B cell (primary cell): ENCODE data around the gene ATP9A. TPM values are rescaled to one million over a fixed set of nuclear protein-coding genes. Genes with fewer than 3 reads are reported as not detected.

Source experiments
- ATAC-seq: fragments of 200-7000 bp; cut with Tn5 transposase; one replicate; pipeline ENCODE4 v1.10.0; 2021; ENCODE audit warnings: low read depth, mild to moderate bottlenecking, moderate number of reproducible peaks, moderate library complexity
- CTCF ChIA-PET: fragments of 350-600 bp; sonication (Branson Sonifier 250); formaldehyde crosslinking; loops from one replicate; lab custom pipeline; 2021; ENCODE audit warnings: antibody characterized with exemption, inconsistent platforms; lab: Charles Lee
- POLR2A ChIA-PET: fragments of 350-600 bp; sonication (Branson Sonifier 250); formaldehyde crosslinking; loops from one replicate; lab custom pipeline; 2021; ENCODE audit warnings: antibody characterized with exemption; lab: Charles Lee
- DNase-seq: peaks from one replicate; pipeline ENCODE4 v3.0.0; 2013
- H2AFZ ChIP-seq: 2 replicates; pipeline ENCODE4 v1.6.1; 2012; ENCODE audit warnings: mild to moderate bottlenecking, low read depth, low read length; ENCODE audit not compliant: insufficient read depth, poor library complexity, severe bottlenecking
- H3K27ac ChIP-seq, 2 donors: 1 replicate in 1 of 2; 2 replicates in 1 of 2; pipeline ENCODE4 v1.5.1; 2012 to 2013; ENCODE audit warnings: low read length in 2 of 2, mild to moderate bottlenecking in 2 of 2, moderate library complexity in 1 of 2
- H3K27me3 ChIP-seq, 4 experiments: fragments of 200-600 bp in 1 of 4; sonication (generic) in 1 of 4; replicated peaks in 1 of 4; 1 replicate in 2 of 4; 2 replicates in 2 of 4; pipeline versions ENCODE4 v1.6.1 to v1.7.0; 2013 to 2016; ENCODE audit warnings: low read length in 3 of 4, mild to moderate bottlenecking in 2 of 4, mixed read lengths in 1 of 4, moderate library complexity in 1 of 4; ENCODE audit not compliant: insufficient read depth in 4 of 4, control insufficient read depth in 3 of 4; ENCODE audit errors: control extremely low read depth in 1 of 4
- H3K36me3 ChIP-seq, 2 experiments: replicated peaks in 1 of 2; 1 replicate in 1 of 2; 2 replicates in 1 of 2; pipeline versions ENCODE4 v1.6.1 to v1.7.1; 2013; ENCODE audit warnings: low read length in 1 of 2; ENCODE audit not compliant: insufficient read depth in 2 of 2, control insufficient read depth in 1 of 2; ENCODE audit errors: control extremely low read depth in 1 of 2, extremely low read depth in 1 of 2
- H3K4me1 ChIP-seq, 2 donors: fragments of 200-600 bp in 1 of 2; sonication (generic) in 1 of 2; 1 replicate in 1 of 2; 2 replicates in 1 of 2; pipeline versions ENCODE4 v1.5.1 to v1.6.1; 2013 to 2017; ENCODE audit warnings: low read length in 2 of 2; ENCODE audit not compliant: control insufficient read depth in 2 of 2, insufficient read depth in 2 of 2
- H3K4me2 ChIP-seq: replicated peaks from 2 replicates; pipeline ENCODE3; 2012; ENCODE audit warnings: mild to moderate bottlenecking, low read depth, low read length; ENCODE audit not compliant: poor library complexity, severe bottlenecking
- H3K4me3 ChIP-seq, 5 experiments: fragments of 200-600 bp in 1 of 5; sonication (generic) in 1 of 5; 1 replicate in 3 of 5; 2 replicates in 2 of 5; pipeline versions ENCODE4 v1.5.1 to v1.7.0; 2011 to 2016; ENCODE audit warnings: low read length in 4 of 5, mild to moderate bottlenecking in 4 of 5, low read depth in 2 of 5, control low read depth in 1 of 5, moderate library complexity in 1 of 5; ENCODE audit not compliant: insufficient read depth in 1 of 5; ENCODE audit errors: control extremely low read depth in 1 of 5, extremely low read depth in 1 of 5
- H3K79me2 ChIP-seq: fragments of 200-600 bp; sonication (generic); one replicate; pipeline ENCODE4 v1.6.0; 2016; ENCODE audit warnings: low read length; ENCODE audit not compliant: control insufficient read depth, insufficient read depth
- H3K9ac ChIP-seq: fragments of 200-600 bp; sonication (generic); 2 replicates; pipeline ENCODE4 v1.6.1; 2017; ENCODE audit warnings: mild to moderate bottlenecking, low read length, moderate library complexity
- H3K9me3 ChIP-seq, 3 donors: one replicate each; pipeline versions ENCODE4 v1.6.1 to v1.7.1; 2013; ENCODE audit warnings: low read length in 2 of 3; ENCODE audit not compliant: control insufficient read depth in 2 of 3, insufficient read depth in 1 of 3; ENCODE audit errors: control extremely low read depth in 1 of 3
- H4K20me1 ChIP-seq: 2 replicates; pipeline ENCODE4 v1.6.0; 2012; ENCODE audit warnings: mild to moderate bottlenecking, low read length; ENCODE audit not compliant: insufficient read depth, control insufficient read depth, poor library complexity, severe bottlenecking
- H3K27ac Mint-ChIP-seq: one replicate; pipeline ENCODE4 v1.8.0; 2021; ENCODE audit warnings: mixed read lengths
- H3K27me3 Mint-ChIP-seq: one replicate; pipeline ENCODE4 v1.8.0; 2021; ENCODE audit warnings: mixed read lengths
- H3K4me1 Mint-ChIP-seq: one replicate; pipeline ENCODE4 v1.8.0; 2021; ENCODE audit warnings: mixed read lengths
- H3K4me3 Mint-ChIP-seq: one replicate; pipeline ENCODE4 v1.8.0; 2021; ENCODE audit warnings: mixed read lengths
- H3K9me3 Mint-ChIP-seq: one replicate; pipeline ENCODE4 v1.8.0; 2022; ENCODE audit warnings: mixed read lengths; ENCODE audit not compliant: insufficient read depth
- EZH2 ChIP-seq: IDR thresholded peaks from 2 replicates; pipeline ENCODE4 v1.6.1; 2012; ENCODE audit warnings: borderline replicate concordance, low read depth, mild to moderate bottlenecking, moderate library complexity, low read length; ENCODE audit not compliant: insufficient read depth, poor library complexity, severe bottlenecking
- WGBS: methylation state at CpG from one replicate; pipeline ENCODE4 v1.1.5; 2013; ENCODE audit warnings: missing lambda C conversion rate; ENCODE audit not compliant: insufficient coverage; 5-methylcytosine and 5-hydroxymethylcytosine counted together
- intact Hi-C: fragments of 100-400 bp; cut with micrococcal nuclease; formaldehyde crosslinking; loops from one replicate; pipeline ENCODE4 v1.10.0; 2022
- polyA plus RNA-seq: library from polyadenylated mRNA; depleted of rRNA; stranded (reverse); fragments of >200 nt; gene quantifications from 2 replicates; pipeline ENCODE4 v1.2.3, GENCODE V29; 2012
- total RNA-seq, 2 donors: library from RNA; stranded (reverse); fragments of 120-200 nt in 1 of 2; gene quantifications; 1 replicate in 1 of 2; 2 replicates in 1 of 2; pipeline versions ENCODE4 v1.2.3 to v1.2.4, GENCODE V29; 2013 to 2022
- TF ChIP-seq, protein P1 (sequence below): fragments of 200-600 bp; IDR thresholded peaks from one replicate; pipeline ENCODE4 v1.8.0; 2022; ENCODE audit warnings: antibody characterized with exemption, mild to moderate bottlenecking

ATP9A gene
- total and polyA plus RNA-seq, 2 donors (not counting 1 experiment from before 2014, with no cell fraction given) = 0.13 to 0.22 TPM

DNA sequence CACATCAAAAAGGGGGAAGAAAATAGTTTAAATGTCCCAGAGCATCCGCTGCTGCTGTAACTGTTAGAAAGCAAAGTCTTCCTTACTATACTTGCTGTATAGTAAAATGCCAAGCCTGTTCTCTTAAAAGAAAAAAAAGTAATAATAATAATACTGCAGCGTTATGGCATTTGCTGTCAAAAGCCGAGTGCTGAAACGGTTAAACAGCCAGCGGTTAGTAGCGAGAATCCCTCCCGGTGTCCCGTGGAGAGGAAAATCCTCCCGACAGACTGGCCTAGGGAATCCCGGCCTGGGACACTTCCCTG, 206.2 kb downstream of the ATP9A start:
- Histone ChIP-seq H3K79me2 (no peaks in the 10 kb centered on the region), H3K4me3 (peak overlapping the region in 3 of 5 experiments; percentile 35 to 50 (median 42)), H4K20me1 (no peaks in the 10 kb centered on the region), H3K27ac (no peak overlapping the region), H3K9me3 (no peaks in the 10 kb centered on the region), H2AFZ (peak overlapping the region; percentile 57), H3K4me1 (peaks cover 25 to 31% of the 10 kb centered on the region in 2 donors), H3K4me2 (peak overlapping the region; percentile 79), H3K27me3 (peaks cover 0 to 80% (median 49%) of the 10 kb centered on the region in 4 experiments), H3K36me3 (no peaks in the 10 kb centered on the region), H3K9ac (peak overlapping the region; percentile 44)
- POLR2A ChIA-PET = interaction anchor here (0.7 kb wide), 1 partner anchor 21 kb away, joined by 6 read pairs; no protein-coding TSS in a partner anchor
- CTCF ChIA-PET = interaction anchor here (1.0 to 2.6 kb wide), 2 partner anchors 20 to 176 kb away, joined by 3 to 26 read pairs; partner anchors contain the start of gene NFATC2
- ATAC-seq = no peak
- peaks cover 24% of the 10 kb centered on the region for H3K4me1 Mint-ChIP-seq
- TF ChIP-seq, protein P1, sequence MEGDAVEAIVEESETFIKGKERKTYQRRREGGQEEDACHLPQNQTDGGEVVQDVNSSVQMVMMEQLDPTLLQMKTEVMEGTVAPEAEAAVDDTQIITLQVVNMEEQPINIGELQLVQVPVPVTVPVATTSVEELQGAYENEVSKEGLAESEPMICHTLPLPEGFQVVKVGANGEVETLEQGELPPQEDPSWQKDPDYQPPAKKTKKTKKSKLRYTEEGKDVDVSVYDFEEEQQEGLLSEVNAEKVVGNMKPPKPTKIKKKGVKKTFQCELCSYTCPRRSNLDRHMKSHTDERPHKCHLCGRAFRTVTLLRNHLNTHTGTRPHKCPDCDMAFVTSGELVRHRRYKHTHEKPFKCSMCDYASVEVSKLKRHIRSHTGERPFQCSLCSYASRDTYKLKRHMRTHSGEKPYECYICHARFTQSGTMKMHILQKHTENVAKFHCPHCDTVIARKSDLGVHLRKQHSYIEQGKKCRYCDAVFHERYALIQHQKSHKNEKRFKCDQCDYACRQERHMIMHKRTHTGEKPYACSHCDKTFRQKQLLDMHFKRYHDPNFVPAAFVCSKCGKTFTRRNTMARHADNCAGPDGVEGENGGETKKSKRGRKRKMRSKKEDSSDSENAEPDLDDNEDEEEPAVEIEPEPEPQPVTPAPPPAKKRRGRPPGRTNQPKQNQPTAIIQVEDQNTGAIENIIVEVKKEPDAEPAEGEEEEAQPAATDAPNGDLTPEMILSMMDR = no peak
- peak; percentile 88 for TF ChIP-seq EZH2
- WGBS = 5% methylated on average over 8 of the region's 10 CpGs
- H3K9me3 Mint-ChIP-seq = no peaks in the 10 kb centered on the region
- H3K27ac Mint-ChIP-seq = no peak overlapping the region
- peak overlapping the region; percentile 78 for H3K4me3 Mint-ChIP-seq
- DNase-seq = no peak
- intact Hi-C loops = no loop called here
- H3K27me3 Mint-ChIP-seq = peaks cover 57% of the 10 kb centered on the region

DNA sequence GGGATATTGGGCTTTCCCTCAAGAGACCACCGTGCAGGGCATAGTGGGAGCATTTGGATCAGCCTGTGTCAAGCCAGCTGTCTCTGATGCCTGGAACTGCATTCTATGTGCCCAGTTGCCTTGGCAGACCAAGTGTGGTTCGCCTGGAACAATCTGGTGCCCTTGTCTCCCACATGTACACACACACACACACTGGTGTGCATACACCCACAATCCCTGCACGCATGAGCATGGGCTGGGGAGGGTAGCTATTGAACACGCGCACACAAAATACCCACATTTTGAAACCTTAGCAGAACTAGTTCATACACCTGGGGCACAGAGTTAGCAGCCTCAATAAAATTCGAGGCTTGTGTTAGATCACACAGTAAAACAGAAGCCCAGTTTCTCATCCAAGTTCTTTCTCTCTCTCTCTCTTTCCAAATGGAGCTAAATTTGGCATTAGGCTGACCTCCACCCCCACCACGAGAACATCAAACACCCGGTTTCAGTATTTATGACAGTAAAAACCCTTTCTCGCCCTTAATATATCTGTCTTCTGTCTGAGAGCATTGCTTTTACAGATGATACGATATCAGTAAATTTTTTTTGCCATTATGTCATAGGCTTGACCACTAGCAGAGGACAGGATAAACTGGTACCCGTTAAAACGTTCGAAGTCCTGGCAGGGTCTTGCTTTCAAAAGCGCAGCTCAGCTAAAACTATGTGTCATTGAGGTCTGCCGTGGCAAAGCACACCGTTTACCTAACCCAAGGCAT, 207.5 kb downstream of the ATP9A start:
- peak overlapping the region; percentile 79 for H3K4me2 ChIP-seq
- no peak overlapping the region for H3K4me3 ChIP-seq
- no peak overlapping the region for H3K9ac ChIP-seq
- peaks cover 57% of the 10 kb centered on the region for H3K27me3 Mint-ChIP-seq
- no peaks in the 10 kb centered on the region for H4K20me1 ChIP-seq
- ATAC-seq (no peak), DNase-seq (no peak)
- no peak for TF ChIP-seq EZH2
- TF ChIP-seq, protein P1 = no peak
- WGBS = 62% methylated on average over 9 of the region's 16 CpGs
- ChIA-PET POLR2A (no interaction called here), CTCF (interaction anchor here (1.3 kb wide), 1 partner anchor 175 kb away, joined by 5 read pairs; no protein-coding TSS in a partner anchor)
- no peaks in the 10 kb centered on the region for H3K79me2 ChIP-seq
- no peak overlapping the region for H3K27ac ChIP-seq
- H2AFZ ChIP-seq = no peak overlapping the region
- no peak overlapping the region for H3K4me3 Mint-ChIP-seq
- peaks cover 0 to 71% (median 49%) of the 10 kb centered on the region in 4 experiments for H3K27me3 ChIP-seq
- intact Hi-C loops = no loop called here
- H3K36me3 ChIP-seq = no peaks in the 10 kb centered on the region
- H3K4me1 Mint-ChIP-seq = peaks cover 24% of the 10 kb centered on the region
- no peaks in the 10 kb centered on the region for H3K9me3 ChIP-seq
- no peak overlapping the region for H3K27ac Mint-ChIP-seq
- no peaks in the 10 kb centered on the region for H3K9me3 Mint-ChIP-seq
- peaks cover 25 to 31% of the 10 kb centered on the region in 2 donors for H3K4me1 ChIP-seq
